Caco-2 (cell line): ENCODE data around the gene HMGB1. TPM values are rescaled to one million over a fixed set of nuclear protein-coding genes. Genes with fewer than 3 reads are reported as not detected.

Source experiments
- total RNA-seq: library from RNA; stranded (reverse); gene quantifications from 2 replicates; pipeline ENCODE4 v1.2.3, GENCODE V29; 2022

The HMGB1 gene
- total RNA-seq, 1 experiment from 2014 or later: 598 TPM

Other genes starting within 250 kb of the HMGB1 start
- gene KATNAL1, start 158.4 kb downstream of the HMGB1 start, total RNA-seq: 4.0 and 8.1 TPM in 2 replicates
- gene UBE2L5, start 43.4 kb downstream of the HMGB1 start, total RNA-seq: not detected in 2 replicates
- 23.4 and 26.7 TPM in 2 replicates for gene USPL1, start 152.0 kb upstream of the HMGB1 start, total RNA-seq